GM19239 (cell line): ENCODE results near the gene LGMN.
A peak's percentile ranks its signal among the peaks of the same experiment; 100 is the strongest.
"Not testable (repeated sequence)": the region's sequence is repeated elsewhere in the genome, so short reads cannot be mapped to it uniquely, and the experiment has no call there.

Experiments used
- DNase-seq: peaks from one replicate; pipeline ENCODE4 v3.0.0; 2011; ENCODE audit warnings: low spot score; ENCODE audit not compliant: insufficient read length
- FAIRE-seq: peaks from 2 replicates; lab custom pipeline; 2011; peaks lifted over from hg19 to GRCh38; lab: Jason Lieb, UNC

Gene LGMN

DNA sequence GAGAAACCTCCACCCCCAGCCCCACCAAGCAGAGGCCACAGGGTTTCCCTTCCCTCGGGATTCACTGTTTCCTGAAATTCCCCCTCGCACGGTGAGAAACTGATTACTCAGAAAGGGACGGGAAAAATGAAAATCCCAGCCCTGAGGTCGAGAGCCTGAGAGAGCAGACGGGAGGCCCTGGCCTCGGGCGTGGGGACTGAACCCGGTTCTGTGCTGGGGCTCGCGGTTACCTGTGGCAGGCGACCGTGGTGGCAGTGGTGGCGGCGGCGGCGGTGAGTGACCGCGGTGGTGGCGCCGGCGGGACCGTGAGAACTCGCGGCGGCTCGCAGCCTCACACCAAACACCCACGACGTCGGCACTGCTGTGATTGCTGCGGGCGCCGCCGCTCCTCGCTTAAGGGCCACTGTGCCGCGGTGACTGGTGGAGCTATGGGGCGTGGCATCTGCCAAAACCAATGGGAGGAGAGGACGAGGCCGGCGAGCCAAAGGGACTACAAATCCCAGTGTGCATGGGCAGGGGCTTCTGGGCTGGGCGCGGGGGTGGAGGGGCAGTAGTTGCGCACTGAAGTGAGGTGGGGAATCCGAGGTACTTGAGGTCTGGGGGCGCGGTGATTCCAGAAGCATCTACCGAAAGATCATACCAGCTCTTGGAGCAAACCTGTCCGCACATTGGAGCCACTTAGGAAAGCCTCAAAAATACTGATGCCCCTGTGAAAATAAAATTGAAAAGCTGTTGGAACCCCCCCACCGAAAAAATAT, at the start of gene LGMN:
Gene LGMN (minus strand): TSS at position 369 of the 758 bp plus-strand sequence. CDS start 15,841 bp downstream, outside the sequence.
- DNase-seq (peak; percentile 75), FAIRE-seq (peak; percentile 90)

GRCh38 chr14:92794961-92795360, 46.5 kb upstream of the LGMN start:
- FAIRE-seq (no peak), DNase-seq (no peak)

DNA sequence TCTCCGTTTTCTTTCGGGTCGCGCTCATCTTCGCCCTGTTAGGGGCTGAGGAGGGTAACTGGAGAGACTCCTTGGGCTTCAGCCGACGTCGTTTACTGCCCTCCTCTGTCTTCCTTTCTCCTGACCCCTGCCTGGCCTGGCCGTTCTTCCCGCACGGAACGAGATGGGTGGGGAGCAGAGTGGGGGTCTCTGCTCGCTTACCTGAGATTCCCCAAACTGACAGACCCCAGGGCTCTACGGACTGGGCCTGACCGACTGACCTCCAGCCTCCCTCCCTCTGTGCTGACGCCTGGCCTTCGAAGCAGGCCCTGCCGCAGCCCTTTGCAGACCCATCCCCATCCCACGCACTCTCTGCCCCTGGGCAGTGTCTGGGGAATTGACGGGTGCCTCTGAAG, 46.1 kb upstream of the LGMN start:
- FAIRE-seq (no peak), DNase-seq (no peak)

DNA sequence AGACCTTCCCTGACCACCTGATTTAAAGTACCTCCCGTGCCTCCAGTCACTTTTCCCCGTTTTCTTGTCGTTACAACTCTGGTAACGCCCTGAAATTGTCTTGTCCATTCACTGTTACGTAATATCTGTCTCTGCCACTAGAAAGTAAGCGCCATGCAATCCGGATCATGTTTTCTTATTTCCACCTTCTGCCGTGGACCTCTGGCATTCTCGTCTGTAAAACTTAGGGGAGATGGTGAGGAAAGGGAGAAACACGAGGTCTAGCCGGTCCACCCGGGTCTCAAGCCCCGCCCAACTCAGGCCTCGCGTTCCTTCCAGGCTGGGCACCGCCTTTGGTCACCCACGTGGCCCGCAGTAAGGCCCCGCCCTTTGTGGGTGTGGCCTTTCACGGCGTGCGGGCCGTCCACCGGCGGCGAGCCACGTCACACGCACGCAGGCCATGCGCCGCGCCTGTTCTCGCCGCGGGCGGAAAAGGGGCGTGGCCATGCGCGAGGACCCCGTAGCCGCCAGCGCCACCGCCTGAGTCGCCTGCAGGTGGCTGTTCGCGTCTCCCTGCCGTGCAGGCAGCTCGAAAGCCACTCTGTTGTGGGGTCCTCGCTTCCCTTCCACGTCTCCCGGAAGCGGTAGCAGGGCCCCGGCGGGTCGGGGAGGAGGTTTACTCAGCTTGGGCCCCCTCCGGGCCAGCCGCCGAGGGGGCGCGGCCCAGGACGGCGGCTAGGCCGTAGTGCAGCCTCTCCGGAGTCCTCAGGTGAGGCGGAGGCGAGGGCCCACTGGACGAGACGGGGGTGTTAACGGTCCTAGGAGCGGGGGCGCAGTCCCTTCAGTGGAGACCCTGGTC, 45.5 kb upstream of the LGMN start, which contains the start of gene GOLGA5:
Gene GOLGA5 (plus strand): TSS at position 597 of the 838 bp plus-strand sequence. CDS start 3,133 bp downstream, outside the sequence.
- FAIRE-seq (peak; percentile 95), DNase-seq (peak; percentile 86)

DNA sequence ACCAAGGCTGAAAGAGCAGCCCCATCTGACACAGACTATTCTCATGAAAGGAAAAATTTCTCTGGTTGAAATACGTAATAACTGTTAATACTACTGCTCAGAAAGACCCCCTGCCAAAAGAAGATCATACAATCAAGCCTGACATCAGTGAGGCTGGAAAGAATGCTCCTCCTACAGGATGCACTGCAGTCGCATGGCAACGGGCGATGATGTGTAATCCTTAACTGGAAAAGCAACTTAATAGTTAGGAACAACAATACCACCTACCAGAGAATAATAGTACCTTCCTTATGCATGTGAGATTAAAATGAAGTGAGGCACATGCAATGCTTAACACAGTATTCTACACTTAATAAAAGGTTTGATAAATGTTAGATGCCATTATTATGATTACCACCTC, 44.5 kb upstream of the LGMN start:
- no peak for FAIRE-seq
- no peak for DNase-seq

GRCh38 chr14:92789457-92790089, 41.1 kb upstream of the LGMN start:
- no peak for FAIRE-seq
- no peak for DNase-seq

DNA sequence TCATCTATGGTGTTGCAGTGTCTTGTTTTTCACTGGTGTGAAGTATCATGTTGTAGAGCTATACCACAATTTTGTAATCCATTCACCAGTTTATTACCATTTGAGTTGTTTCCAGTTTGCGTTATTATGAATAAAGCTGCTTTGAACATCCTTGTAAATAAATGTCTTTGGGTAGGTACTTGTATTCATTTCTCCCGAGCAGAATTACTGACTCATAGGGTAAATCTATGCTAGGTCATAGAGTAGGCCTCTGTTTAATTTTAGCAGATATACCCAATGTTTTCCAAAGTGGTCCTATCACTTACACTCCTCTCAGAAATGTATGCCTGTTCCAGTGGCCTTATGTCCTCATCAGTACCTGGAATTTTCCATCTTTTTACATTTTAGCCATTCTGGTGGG, 39.1 kb upstream of the LGMN start:
- DNase-seq = no peak
- FAIRE-seq = no peak

- no peak for FAIRE-seq
Measured at GRCh38 chr14:92786427-92786756, 38.0 kb upstream of the LGMN start.

GRCh38 chr14:92785667-92786426, 37.4 kb upstream of the LGMN start:
- no peak for FAIRE-seq

More at GRCh38 chr14:92786427-92786756, 38.0 kb upstream of the LGMN start:
- DNase-seq = no peak

DNA sequence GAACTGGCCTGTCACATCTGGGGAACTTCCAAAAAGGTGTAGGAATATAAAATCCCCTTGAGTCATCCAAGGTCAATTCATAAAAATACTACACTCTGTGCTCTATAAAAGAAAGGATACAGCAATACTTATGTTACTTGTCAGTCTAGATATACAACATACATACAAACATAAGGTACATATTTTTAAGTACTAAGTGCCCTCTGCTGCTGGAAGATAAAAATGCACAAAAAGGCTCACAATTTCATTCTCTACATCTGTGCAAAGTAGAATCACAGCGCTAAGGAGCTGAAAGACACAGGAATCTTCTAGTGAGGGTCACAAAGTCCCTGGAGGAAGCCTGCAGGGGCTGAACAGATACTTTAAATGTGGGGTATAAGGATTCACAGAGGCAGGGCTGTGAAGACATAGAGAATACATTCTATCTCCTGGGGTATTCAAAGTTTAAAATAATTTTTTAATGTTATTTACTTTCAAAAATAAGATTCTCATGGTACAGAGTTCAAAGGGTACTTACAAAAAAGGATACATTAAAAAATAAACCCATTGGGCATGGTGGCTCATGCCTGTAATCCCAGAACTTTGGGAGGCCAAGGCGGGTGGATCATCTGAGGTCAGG, 35.5 kb upstream of the LGMN start:
- no peak for DNase-seq
- FAIRE-seq = peak; percentile 96

More at GRCh38 chr14:92785667-92786426, 37.4 kb upstream of the LGMN start:
- DNase-seq = no peak

- no peak for FAIRE-seq
- DNase-seq = no peak
Measured at GRCh38 chr14:92781350-92781749, 32.9 kb upstream of the LGMN start.

GRCh38 chr14:92780444-92781232, 32.2 kb upstream of the LGMN start:
- no peak for DNase-seq
- no peak for FAIRE-seq

- FAIRE-seq = peak; percentile 98
- DNase-seq = not testable (repeated sequence)
Measured at GRCh38 chr14:92778868-92779565, 30.6 kb upstream of the LGMN start.

DNA sequence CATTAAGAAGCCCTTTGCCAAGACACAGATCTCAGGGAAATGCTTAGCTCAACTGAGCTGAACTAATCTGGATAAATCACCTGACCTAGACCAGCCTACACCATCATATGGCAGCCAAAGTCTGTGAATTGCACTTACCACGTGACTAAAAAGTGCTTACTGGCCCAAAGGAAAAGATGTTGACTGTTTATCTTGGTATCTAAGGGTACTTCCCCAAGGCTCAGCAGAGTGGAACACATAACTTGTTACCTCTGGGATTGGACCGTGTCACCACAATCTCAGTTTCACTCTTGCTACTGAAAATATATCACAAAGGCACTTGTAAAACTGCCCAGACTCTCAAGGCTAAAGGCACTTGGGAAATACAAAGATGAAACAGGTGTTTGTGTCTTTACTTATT, 26.9 kb upstream of the LGMN start:
- peak; percentile 99 for FAIRE-seq
- DNase-seq = not testable (repeated sequence)

DNA sequence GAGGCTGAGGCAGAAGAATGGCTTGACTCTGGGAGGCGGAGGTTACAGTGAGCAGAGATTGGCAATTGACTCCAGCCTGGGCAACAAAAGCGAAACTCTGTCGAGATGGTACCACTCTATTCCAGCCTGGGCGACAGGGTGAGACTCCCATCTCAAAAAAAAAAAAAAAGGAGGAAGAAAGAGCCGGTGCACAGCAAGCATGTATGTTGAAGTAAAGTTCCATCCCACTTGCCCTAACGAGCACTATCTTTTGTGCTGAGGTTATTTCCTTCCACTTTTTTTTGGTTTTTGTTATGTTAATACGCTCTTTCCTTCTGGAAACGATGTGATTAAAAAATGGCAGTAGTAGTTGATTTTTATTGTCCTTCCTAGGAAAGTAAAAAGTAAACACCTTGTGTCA, 26.1 kb upstream of the LGMN start:
- FAIRE-seq (no peak), DNase-seq (no peak)

DNA sequence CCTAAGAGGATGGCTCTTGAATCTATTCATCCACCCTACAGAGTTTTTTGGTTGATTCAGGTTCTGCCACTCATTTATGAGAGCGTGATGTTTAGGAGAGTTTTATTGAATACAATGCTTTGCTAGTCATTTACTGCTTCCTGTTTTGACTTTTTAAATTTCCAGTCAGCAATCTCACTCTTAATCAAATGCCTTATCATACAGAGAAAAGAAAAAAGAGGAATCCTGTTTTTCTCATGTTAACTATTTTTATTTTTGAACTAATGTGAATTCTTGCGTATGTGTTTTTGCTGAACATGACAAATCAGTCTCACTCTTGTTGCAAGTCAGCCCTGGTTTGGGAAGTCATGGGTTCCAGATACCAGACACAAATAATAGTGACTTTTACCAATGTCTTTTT, 22.1 kb upstream of the LGMN start:
- no peak for DNase-seq
- FAIRE-seq = no peak

DNA sequence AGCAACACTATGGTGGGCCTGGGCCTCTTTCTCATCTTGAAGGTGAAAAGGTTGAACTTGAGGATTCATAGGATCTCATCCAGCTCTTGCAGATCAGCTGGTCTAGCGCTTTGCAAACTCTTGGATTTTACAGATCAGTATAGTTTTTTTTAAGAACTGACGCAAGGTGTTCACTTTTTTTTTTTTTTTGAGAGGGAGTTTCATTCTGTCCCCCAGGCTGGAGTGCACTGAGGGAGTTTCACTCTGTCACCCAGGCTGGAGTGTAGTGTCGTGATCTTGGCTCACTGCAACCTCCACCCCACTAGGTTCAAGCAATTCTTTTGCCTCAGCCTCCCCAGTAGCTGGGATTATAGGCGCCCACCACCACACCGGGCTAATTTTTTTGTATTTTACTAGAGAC, 20.4 kb upstream of the LGMN start:
- no peak for DNase-seq
- no peak for FAIRE-seq

GRCh38 chr14:92768236-92768635, 19.8 kb upstream of the LGMN start:
- FAIRE-seq = peak; percentile 100
- not testable (repeated sequence) for DNase-seq
